GM18519 (cell line): ENCODE measurements around the gene TTC28.

ENCODE experiments used
- ATAC-seq: cut with Tn5 transposase; IDR thresholded peaks from one replicate; pipeline ENCODE4 v1.9.1; 2021; ENCODE audit warnings: mild to moderate bottlenecking, moderate library complexity; ENCODE audit not compliant: unreplicated experiment, low FRiP score

TTC28 gene

DNA sequence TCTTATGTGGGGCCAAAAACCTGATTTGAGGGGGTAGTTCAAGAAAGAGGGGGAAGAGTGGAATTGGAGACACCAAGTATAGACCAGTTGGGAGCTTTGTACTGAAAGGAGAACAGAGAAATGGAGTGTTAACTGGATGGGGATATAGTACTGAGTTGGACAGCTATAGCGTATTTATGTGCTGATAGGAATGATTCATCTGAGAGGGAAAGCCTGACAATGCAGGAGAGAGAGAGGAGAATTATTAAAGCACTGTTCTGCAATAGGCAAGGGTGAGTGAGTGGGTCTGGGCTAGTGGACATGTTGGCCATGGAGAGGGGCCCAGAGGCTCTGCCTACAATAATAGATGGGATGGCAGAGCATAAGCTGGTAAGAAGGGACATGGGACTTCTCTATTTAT lies 707.7 kb downstream of the TTC28 start:
- ATAC-seq = no peak

DNA sequence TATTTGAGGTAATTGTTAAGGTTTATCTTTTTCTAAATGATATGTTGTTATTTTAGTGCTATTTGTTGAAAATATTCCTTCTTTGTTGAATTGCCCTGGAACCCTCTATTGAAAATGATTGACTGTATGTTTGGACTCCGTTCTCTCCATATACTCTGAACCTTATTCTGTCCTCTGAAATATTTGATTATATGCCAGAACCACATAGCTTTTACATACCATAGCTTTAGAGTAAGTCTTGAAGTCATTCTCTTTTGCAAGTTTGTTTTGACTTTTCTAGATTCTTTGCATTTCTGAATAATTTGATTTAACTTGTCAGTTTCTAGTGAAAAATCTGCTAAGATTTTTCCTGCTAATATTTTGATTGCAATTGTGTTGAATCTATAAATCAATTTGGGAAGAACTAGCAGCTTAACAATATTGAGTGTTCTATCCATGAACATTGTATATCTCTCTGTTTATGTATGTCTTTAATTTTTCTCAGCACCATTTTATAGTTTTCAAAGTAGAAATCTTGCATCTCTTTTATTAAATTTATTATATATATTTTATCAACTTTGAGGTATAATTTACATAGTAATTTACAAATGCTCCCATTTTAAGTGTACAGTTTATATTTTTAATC lies 708.9 kb downstream of the TTC28 start:
- ATAC-seq = no peak

DNA sequence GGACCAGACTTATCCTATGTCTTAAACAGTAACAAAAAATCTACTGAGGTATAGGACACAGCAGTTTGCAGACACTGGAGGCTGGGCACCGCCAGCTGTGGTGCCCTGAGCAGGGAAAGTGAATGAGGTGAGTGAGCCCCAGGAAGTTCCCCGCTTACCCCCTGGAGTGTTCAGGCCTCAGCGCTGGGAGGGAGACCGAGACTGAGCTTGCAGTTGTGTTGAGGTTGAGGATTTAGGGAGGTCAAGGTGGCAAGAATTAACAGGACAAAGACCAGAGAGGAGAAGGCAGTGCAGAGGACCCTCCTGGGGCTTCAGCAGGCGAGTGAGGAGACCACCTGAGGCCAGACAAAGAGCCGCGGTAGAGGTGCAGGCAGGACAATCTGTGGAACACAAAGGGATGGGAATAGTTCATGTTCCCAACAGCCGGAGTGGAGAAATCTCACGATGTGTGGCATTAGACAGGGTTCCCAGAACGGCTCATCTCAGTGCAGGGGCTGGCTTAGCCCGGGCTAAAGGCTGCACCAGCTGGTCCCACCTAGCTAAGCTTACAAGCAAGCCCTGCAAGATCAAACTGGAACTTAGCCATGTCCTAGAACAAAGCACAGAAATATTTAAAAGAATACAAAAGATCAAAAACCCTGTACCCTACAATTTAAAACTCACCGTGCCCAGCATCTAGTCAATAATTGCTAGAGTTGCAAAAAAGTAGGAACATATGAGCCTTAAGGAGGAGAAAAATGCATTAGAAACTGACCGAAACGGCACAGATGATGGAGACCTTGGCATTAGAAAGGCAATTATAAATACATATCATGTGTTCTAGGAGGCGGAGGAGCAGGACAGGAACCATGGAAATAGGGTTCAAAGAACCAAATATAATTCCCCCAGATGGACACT lies 713.2 kb downstream of the TTC28 start:
- no peak for ATAC-seq

DNA sequence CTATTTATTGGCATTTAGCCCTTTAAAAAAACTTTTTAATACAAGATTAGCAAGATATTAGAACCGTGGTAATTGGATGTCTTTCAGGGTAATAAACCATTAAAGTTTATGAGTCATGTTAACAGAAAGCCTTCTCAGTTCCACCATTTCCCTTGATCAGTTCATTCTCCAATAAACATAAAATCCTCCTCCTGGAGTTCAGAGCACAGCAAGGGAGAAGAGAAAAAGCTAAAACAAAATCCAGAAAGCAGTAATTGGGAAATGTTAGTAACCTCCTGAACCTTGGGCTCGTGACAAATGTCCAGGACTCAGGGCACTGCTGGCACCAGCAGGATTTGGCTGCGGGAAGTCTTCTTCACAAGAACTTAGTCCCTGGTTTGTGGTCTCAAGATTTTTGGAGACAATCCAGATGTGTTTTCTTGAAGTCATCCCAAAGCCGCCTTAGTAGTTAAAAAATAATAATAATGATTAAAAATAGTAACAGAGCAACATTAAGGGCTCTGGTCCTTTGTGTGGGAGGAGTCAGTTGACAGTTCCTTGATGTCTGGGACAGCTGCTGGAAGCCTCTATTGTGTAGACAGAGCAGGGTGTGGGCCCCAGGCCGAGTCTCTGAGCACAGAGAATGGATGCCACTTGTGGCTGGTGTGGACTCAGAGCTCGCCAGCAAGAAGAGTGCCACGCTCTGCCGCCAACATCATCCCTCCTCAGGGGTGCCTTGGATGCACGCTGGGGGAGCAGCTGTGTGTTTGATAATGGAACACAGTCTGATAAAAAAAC lies 717.2 kb downstream of the TTC28 start:
- no peak for ATAC-seq

DNA sequence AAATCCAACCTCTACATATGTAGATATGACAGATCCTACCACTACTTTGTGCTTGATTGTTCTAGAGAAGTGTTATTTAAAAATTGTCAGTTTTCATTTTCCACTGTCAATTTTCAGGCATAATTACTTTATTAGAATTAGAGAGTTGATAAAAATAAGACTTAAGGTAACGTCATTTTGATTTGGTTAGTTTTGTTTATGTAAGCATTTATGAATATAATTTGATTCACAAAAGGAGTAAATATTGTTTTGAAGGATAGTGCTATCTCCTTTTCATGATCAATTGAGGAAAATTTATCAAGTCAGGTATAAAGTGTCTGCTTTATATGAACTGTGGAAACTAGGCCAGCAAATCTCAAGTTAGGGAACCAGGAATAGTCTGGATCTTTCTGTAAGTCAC lies 718.0 kb downstream of the TTC28 start:
- ATAC-seq = no peak

DNA sequence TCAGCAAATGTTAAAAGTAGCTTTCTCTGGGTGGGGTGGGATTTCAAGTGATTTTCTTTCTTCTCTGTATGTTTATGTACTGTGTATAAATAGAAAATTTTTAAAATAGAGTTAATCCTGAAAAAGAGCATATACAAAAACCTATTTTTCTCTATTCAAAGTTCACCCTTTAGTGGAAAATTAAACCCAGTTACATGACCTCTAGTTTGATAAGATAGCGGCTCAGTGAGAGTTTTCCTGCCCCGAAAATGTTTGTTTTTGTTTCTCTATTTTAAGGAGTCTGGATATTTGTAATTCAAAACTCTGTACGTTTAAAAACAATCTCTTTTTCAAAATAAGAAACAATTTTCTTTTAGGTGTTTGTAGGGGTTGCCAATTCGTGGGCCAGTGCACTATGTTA lies 718.5 kb downstream of the TTC28 start:
- ATAC-seq = no peak

DNA sequence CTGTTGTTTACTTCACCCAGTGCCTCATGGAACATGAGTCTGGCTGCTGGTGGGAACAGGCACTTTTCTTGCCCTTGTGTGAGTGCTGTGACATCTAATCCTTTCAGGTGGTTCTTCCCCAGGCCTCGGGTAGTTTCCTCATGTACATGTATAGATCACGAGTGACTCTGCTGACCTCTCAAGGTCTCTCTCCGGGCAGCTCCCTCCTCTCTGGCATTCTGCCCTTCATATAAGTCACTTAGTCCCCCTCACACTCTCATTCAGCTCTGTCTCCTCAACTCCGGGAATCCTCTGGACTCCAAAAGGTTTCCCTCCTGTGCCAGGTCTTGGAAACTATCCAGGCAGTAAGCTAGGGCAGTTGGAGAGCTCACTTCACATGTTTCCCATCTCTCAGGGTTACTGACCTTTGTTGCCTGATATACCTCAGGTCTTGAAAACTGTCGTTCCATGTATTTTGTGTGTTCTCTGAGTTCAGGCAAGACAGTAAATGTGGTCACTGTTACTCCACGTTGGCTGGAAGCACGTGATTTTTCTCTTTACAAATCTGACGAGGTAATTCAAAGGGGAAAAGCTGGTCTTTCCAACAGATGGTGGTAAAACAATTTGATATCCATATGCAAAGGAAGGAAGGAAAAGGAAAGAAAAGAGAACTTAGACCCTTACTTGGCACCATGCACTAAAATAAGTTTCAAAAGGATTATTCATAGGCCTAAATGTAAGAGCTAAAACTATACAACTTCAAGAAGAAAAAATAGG lies 720.1 kb downstream of the TTC28 start:
- no peak for ATAC-seq

DNA sequence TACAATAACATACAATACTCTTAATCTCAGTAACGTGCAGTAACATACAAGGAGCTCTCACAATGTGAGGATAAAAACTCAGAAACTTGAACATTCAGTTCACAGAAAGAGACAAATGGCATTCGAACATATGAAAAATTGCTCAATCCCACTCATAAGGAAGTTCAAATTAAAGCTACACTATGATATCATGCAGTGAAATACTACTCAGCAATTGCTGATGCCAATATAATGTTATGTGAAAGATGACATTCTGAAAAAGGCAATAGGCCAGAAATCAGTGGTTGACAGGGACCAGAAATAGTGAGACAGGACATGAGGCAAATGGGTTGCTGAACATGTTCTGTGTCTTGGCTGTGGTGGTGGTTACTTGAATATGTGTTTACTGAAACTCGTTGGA lies 726.9 kb downstream of the TTC28 start:
- no peak for ATAC-seq

DNA sequence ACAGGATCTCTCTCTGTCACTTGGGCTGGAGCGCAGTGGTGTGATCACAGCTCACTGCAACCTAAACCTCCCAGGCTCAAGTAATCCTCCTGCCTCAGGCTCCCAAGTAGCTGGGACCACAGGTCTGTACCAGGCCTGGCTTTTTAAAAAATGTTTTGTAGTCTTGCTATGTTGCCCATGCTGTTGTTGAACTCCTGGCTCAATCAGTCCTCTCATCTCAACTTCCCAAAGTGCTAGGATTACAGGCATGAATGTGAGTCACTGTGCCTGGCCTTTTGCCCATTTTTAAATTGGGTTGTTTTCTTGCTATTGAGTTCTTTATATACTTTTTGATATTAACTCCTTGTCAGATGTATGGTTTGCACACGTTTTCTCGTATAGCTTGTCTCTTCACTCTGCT lies 727.5 kb downstream of the TTC28 start:
- no peak for ATAC-seq

DNA sequence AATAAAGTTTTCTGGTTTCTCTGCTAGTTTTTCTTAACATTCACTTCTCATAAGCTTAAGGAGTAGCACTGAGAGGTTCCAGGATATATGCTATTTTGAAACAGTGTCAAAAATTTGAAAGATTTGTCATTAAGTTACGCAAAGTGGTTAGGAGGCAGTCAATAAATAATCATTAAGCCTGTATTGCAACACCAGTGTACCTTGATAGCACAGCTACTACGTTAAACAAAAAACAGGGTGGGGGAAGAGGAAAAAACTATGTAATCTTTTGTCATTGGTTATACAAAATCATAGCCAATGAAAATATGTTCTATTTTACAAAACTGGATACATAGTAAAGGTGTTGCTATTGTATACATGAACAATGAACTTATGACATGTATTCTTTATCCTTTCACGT lies 730.2 kb downstream of the TTC28 start:
- ATAC-seq = no peak

DNA sequence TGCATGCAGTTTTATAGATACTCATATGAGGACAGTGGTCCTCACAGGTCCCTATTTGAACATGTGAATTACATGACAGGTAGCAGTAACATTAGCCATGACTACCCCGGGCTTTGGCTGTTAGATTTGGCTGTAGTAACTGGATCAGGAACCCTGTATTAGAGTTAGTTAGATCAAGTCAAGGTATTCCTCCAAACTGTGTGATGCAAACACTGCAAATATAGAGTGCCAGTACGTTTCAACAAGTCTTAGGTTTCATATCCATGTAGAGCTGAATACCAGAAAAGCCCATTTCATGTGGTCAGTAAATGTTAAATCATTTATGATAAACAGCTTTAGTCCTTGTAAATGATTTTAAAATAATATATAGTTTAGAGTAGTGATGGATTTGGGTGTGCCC lies 731.1 kb downstream of the TTC28 start:
- no peak for ATAC-seq

DNA sequence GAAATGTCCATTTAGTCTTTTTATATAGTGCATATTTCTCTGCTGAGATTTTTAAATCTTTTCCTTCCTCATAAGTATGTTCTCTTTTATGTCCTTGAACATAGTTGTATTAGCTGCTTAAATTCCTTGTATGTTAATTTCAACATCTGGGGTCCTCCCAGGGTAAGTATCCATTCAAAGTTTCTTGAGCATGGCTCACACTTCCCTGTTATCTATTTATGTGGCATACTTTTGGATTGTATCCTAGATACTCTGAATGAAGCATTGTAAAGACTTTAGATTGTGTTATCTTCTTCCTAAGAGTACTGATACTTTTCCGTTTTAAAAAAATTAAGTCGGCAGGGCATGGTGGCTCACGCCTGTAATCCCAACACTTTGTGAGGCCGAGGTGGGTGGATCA lies 732.2 kb downstream of the TTC28 start:
- ATAC-seq = no peak

DNA sequence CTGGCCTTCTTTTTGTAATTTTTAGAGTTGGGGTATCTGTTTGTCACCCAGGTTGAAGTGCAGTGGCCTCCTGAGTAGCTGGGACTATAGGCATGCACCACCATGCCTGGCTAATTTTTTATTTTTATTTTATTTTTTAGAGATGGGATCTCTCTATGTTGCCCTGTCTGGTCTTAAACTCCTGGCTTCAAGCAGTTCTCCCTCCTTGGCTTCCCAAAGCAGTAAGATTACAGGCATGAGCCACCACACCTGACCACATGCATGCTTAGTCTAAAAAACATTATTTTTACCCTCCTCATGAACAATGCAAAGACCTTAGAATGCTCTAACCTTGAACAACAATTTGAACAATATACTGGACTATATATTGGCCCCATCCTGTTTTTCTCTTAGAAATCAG lies 738.5 kb downstream of the TTC28 start:
- ATAC-seq = no peak

DNA sequence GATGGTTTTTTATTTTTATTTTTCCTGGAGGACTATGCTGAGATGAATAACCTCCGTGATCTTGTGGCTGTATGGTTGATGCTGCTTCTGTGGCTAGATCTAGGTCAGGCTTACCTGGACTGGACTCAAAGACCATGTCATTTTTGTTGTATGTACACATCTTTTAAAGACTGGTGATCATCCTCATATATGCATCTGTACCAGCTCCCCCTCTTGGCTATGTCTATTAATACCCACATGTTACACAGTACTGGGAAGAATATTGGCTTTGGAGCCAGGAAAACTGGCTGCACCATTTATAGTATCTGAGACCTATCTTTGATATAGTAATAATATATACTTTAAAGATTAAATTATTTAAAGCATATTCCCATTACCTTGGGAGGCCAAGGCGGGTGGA lies 742.2 kb downstream of the TTC28 start:
- no peak for ATAC-seq

DNA sequence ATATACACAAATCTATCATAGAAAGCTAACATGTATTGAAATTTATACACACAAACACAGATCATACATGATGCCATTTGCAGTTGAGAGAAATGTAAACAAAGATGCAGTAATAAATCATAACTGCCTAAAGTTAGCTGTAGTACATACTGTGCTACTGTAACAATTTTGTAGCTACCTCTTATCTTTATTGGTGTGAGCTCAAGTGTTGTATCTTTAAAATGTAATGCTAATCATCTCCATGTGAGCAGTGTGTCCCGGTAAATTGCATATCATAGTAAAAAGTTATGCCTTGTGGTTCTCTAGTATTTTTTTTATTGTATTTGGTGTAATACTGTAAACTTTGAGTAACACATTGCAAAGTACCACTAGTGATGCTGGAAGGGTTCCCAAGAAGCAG lies 743.7 kb downstream of the TTC28 start:
- no peak for ATAC-seq

DNA sequence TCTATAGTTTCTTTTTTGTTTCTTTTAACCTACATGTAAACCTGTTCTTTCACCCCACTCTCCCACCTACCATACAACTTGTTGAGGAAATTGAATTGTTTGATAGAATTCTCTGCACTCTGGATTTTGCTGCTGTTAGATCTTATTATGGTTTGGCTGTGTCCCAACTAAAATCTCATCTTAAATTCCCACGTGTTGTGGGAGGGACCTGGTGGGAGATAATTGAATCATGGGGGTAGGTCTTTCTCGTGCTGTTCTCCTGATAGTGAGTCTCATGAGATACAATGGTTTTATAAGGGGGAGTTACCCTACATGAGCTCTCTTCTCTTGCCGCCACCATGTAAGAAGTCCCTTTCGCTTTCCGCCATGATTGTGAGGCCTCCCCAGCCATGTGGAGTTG lies 745.6 kb downstream of the TTC28 start:
- ATAC-seq = no peak

DNA sequence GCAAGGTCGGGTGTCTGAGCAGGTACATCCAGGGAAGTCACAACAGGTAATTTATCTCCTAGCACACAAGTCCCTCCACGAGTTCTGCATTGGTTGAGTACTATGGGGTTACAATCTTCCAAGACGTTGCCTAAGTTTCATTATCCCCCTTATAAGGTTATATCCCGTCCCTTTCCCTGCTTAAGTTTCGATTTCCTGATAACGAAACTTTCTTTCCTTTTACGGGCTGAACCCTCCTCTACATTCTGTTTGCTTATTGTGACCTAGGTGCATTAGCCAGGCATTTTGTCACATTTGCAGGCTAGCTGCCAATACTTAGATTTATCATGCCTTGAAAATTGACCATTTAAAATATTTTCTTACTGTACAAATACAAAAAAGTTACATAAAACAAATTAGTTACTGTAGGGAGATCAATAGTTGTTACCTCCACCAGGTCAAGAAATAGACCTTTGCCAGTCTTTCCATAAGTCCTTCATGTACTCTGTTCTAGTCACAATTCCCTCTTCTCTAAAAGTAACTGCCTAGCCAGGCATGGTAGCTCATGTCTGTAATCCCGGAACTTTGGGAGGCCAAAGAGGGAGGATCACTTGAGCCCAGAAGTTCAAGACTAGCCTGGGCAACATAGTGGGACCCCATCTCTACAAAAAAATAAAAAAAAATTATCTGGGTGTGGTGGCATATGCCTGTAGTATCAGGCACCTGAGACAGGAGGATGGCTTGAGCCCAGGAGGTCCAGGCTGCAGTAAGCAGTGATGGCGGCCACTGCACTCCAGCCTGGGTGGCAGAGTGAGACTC lies 746.3 kb downstream of the TTC28 start:
- no peak for ATAC-seq

DNA sequence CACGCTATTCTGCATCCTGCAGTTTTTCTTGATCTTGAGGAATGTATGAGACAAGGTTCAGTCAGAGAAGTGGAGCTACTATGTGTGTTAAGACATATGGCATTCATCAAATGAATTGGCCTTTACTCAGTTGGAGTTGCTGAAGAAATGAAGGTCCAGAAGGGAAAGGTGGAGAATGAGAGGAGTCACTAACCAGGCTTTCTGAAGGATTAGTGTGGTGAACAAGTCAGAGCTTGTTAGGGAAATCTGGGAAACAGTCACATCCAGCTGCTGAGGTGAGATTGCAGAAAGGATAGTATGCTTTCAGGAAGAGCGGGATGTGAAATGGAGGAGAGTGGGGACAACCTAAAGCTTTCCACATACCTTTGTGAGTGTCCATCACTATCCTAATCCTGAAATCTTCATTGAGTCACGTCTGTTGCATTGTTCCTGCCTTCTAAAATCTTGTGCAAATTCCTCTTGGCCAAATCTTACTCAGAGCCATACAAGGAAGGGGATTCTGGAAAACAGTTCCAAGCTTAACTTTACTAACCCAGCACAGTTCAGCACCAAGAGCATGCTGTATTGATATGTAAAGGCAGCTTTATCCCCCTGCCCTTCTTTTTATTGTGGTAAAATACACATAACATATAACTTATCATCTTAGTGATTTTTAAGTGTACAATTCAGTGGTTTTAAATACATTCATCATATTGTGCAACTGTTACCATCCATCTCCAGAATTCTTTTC lies 749.1 kb downstream of the TTC28 start:
- no peak for ATAC-seq
